Keratinocyte (primary cell): ENCODE measurements around the gene SLC29A2. TPM values are rescaled to one million over a fixed set of nuclear protein-coding genes. Genes with fewer than 3 reads are reported as not detected.
A peak's percentile ranks its signal among the peaks of the same experiment; 100 is the strongest.

Experiments used
- DNase-seq: peaks from one replicate; pipeline ENCODE4 v3.0.0-alpha.2; 2011; ENCODE audit warnings: low read depth, missing footprints, low spot score
- FAIRE-seq: peaks from 2 replicates; lab custom pipeline; 2011; peaks lifted over from hg19 to GRCh38; lab: Jason Lieb, UNC
- H2AFZ ChIP-seq: 2 replicates; pipeline ENCODE4 v1.6.0; 2012; ENCODE audit warnings: low read length, control low read depth, inconsistent platforms; ENCODE audit not compliant: control insufficient read depth
- H3K27ac ChIP-seq: 2 replicates; pipeline ENCODE4 v1.5.1; 2011; ENCODE audit warnings: low read length; ENCODE audit not compliant: control insufficient read depth, insufficient read depth
- H3K27me3 ChIP-seq: 3 replicates; pipeline ENCODE4 v1.6.0; 2011; ENCODE audit warnings: low read length; ENCODE audit not compliant: control insufficient read depth, insufficient read depth; ENCODE audit errors: extremely low read depth
- H3K36me3 ChIP-seq, 2 experiments: 2 replicates in 1 of 2; 3 replicates in 1 of 2; pipeline ENCODE4 v1.5.1; 2011; ENCODE audit warnings: low read length in 2 of 2, mild to moderate bottlenecking in 1 of 2; ENCODE audit not compliant: control insufficient read depth in 2 of 2, insufficient read depth in 2 of 2; ENCODE audit errors: extremely low read depth in 1 of 2
- H3K4me1 ChIP-seq: 3 replicates; pipeline ENCODE4 v1.5.1; 2011; ENCODE audit warnings: low read length; ENCODE audit not compliant: control insufficient read depth, insufficient read depth; ENCODE audit errors: extremely low read depth
- H3K4me2 ChIP-seq: 3 replicates; pipeline ENCODE4 v1.6.0; 2011; ENCODE audit warnings: low read depth, low read length; ENCODE audit not compliant: control insufficient read depth, insufficient read depth; ENCODE audit errors: extremely low read depth
- H3K4me3 ChIP-seq, 3 experiments: fragments of 200-600 bp in 1 of 3; sonication (generic) in 1 of 3; 2 replicates in 2 of 3; 3 replicates in 1 of 3; pipeline ENCODE4 v1.5.1; 2011 to 2016; ENCODE audit warnings: low read length in 3 of 3, mild to moderate bottlenecking in 3 of 3, control low read depth in 2 of 3, inconsistent platforms in 1 of 3, low read depth in 1 of 3, mixed read lengths in 1 of 3, mixed run types in 1 of 3, moderate library complexity in 1 of 3; ENCODE audit not compliant: control insufficient read depth in 2 of 3, insufficient read depth in 2 of 3; ENCODE audit errors: extremely low read depth in 1 of 3
- H3K79me2 ChIP-seq: 2 replicates; pipeline ENCODE4 v1.6.0; 2012; ENCODE audit warnings: low read length; ENCODE audit not compliant: control insufficient read depth, insufficient read depth
- H3K9ac ChIP-seq: 3 replicates; pipeline ENCODE4 v1.6.0; 2011; ENCODE audit warnings: low read length; ENCODE audit not compliant: control insufficient read depth, insufficient read depth; ENCODE audit errors: extremely low read depth
- H3K9me1 ChIP-seq: 3 replicates; pipeline ENCODE4 v1.6.0; 2011; ENCODE audit warnings: low read length; ENCODE audit not compliant: control insufficient read depth, insufficient read depth; ENCODE audit errors: extremely low read depth
- H3K9me3 ChIP-seq: 2 replicates; pipeline ENCODE4 v1.5.1; 2012; ENCODE audit warnings: low read depth, low read length; ENCODE audit not compliant: control insufficient read depth
- H4K20me1 ChIP-seq: 3 replicates; pipeline ENCODE4 v1.6.0; 2011; ENCODE audit warnings: low read length; ENCODE audit not compliant: control insufficient read depth, insufficient read depth; ENCODE audit errors: extremely low read depth
- EZH2 ChIP-seq: IDR thresholded peaks from one replicate; pipeline ENCODE4 v1.6.1; 2012; ENCODE audit warnings: inconsistent platforms, mild to moderate bottlenecking, low read length, moderate library complexity
- dilution Hi-C: fragments of 300-500 bp; cut with MboI; formaldehyde crosslinking; loops from one replicate; pipeline ENCODE4 v1.7.0; 2020; ENCODE audit warnings: low sequenced_read_pairs; ENCODE audit not compliant: extremely low pct_ligation_motif_present
- polyA plus RNA-seq, 5 experiments: library from polyadenylated mRNA; depleted of rRNA in 3 of 5; stranded (reverse) in 3 of 5; stranded (forward) in 1 of 5; unstranded in 1 of 5; fragments of >200 nt; gene quantifications; 1 replicate in 1 of 5; 2 replicates in 3 of 5; 3 replicates in 1 of 5; pipeline versions ENCODE4 v1.2.1 to v1.2.3, GENCODE V29; 2011 to 2012; ENCODE audit warnings: missing spikeins in 2 of 5, low read depth in 1 of 5, low replicate concordance in 1 of 5
- TF ChIP-seq, protein P1 (sequence below), 3 experiments: IDR thresholded peaks in 1 of 3; conservative IDR thresholded peaks in 1 of 3; optimal IDR thresholded peaks in 1 of 3; 2 replicates in 2 of 3; 3 replicates in 1 of 3; pipeline versions ENCODE3 to v1.5.1; 2011; ENCODE audit warnings: low read length in 3 of 3, mild to moderate bottlenecking in 3 of 3, moderate library complexity in 2 of 3, control low read depth in 1 of 3, inconsistent platforms in 1 of 3; ENCODE audit not compliant: insufficient read depth in 2 of 3; ENCODE audit errors: extremely low read depth in 1 of 3

Gene SLC29A2
- polyA plus RNA-seq, 1 donor (not counting 4 experiments of a cell fraction or from before 2014, with no cell fraction given): 1.7 TPM

- FAIRE-seq (no peak), DNase-seq (no peak)
- no peaks in the 10 kb centered on the region for H3K36me3 ChIP-seq
- peaks cover 52% of the 10 kb centered on the region for H3K27me3 ChIP-seq
- dilution Hi-C loops: no loop called here
- H3K9me1 ChIP-seq: no peaks in the 10 kb centered on the region
- H2AFZ ChIP-seq: no peak overlapping the region
- TF ChIP-seq, protein P1, sequence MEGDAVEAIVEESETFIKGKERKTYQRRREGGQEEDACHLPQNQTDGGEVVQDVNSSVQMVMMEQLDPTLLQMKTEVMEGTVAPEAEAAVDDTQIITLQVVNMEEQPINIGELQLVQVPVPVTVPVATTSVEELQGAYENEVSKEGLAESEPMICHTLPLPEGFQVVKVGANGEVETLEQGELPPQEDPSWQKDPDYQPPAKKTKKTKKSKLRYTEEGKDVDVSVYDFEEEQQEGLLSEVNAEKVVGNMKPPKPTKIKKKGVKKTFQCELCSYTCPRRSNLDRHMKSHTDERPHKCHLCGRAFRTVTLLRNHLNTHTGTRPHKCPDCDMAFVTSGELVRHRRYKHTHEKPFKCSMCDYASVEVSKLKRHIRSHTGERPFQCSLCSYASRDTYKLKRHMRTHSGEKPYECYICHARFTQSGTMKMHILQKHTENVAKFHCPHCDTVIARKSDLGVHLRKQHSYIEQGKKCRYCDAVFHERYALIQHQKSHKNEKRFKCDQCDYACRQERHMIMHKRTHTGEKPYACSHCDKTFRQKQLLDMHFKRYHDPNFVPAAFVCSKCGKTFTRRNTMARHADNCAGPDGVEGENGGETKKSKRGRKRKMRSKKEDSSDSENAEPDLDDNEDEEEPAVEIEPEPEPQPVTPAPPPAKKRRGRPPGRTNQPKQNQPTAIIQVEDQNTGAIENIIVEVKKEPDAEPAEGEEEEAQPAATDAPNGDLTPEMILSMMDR (optimal IDR thresholded peaks at IDR 0.05 in 1 of 3, IDR thresholded peaks at IDR 0.05 in 1 of 3, conservative IDR thresholded peaks at IDR 0.05 in 1 of 3; ENCODE audit: extremely low read depth in 1 of 3, insufficient read depth in 2 of 3, low read length in 3 of 3): no peak
- TF ChIP-seq EZH2: no peak
- H3K4me3 ChIP-seq: no peak overlapping the region
- H3K4me2 ChIP-seq: no peak overlapping the region
- no peaks in the 10 kb centered on the region for H3K79me2 ChIP-seq
- no peaks in the 10 kb centered on the region for H4K20me1 ChIP-seq
- H3K4me1 ChIP-seq: peaks cover 2% of the 10 kb centered on the region
- H3K27ac ChIP-seq: no peak overlapping the region
- H3K9ac ChIP-seq: no peak overlapping the region
- no peaks in the 10 kb centered on the region for H3K9me3 ChIP-seq
Measured at GRCh38 chr11:66409226-66409625, 37.7 kb upstream of the SLC29A2 start.

DNA sequence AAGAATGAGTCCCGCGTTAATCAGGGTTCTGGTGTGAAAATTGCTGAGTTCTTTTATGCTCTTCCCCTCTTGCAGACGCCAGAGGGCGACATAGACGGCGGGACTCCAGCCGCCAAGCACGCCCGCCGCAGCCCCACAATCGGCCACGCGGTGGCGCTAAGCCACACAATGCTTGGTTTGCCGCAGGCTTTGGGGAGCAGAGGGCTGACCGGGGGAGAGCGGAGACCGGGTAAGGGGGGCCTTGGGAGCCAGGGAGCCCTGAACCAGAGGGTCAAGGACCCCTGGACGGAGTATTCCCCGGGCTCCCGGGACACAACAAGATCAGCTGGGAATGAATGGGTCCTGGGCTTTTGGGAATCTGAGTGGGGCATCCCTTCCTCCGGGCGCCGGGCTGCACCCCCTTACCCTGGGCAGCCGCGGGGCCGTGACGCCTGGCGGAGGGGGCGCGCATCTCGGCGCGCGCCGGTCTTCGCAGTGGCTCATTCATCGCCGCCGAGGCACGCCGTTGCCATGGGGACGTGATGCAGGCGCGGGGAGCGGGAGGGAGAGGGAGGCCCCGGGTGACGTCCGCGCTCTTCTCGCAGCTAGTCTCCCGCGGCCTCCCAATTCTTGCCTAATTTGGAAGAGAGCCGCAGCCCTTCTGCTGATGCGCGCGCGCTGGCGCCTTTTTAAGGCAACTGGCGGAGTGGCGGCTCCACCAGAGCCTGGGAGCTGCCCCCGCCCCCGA lies 37.1 kb upstream of the SLC29A2 start:
- no peak for DNase-seq
- Histone ChIP-seq H3K79me2 (no peaks in the 10 kb centered on the region), H3K4me1 (peaks cover 2% of the 10 kb centered on the region), H3K9ac (no peak overlapping the region), H3K9me3 (no peaks in the 10 kb centered on the region), H3K27me3 (peaks cover 47% of the 10 kb centered on the region), H2AFZ (no peak overlapping the region), H3K4me3 (peak overlapping the region in 1 of 3 experiments; percentile 55), H3K27ac (no peak overlapping the region), H3K9me1 (no peaks in the 10 kb centered on the region), H4K20me1 (no peaks in the 10 kb centered on the region), H3K4me2 (peak overlapping the region; percentile 80), H3K36me3 (no peaks in the 10 kb centered on the region)
- peak; percentile 81 for FAIRE-seq
- TF ChIP-seq, protein P1 (optimal IDR thresholded peaks at IDR 0.05 in 1 of 3, IDR thresholded peaks at IDR 0.05 in 1 of 3, conservative IDR thresholded peaks at IDR 0.05 in 1 of 3; ENCODE audit: extremely low read depth in 1 of 3, insufficient read depth in 2 of 3, low read length in 3 of 3): peak; percentile 99 to 100 (median 99)
- TF ChIP-seq EZH2: no peak
- dilution Hi-C loops: no loop called here
